Activated T-cell treated with anti-CD3 and anti-CD28 coated beads, Interleukin-2, amount 50 U/mL, for 1 hour (primary cell): ENCODE data around the gene KIRREL1.

Source experiments
- DNase-seq: peaks from one replicate; pipeline ENCODE4 v3.0.0-alpha.2; 2020

Gene KIRREL1

DNA sequence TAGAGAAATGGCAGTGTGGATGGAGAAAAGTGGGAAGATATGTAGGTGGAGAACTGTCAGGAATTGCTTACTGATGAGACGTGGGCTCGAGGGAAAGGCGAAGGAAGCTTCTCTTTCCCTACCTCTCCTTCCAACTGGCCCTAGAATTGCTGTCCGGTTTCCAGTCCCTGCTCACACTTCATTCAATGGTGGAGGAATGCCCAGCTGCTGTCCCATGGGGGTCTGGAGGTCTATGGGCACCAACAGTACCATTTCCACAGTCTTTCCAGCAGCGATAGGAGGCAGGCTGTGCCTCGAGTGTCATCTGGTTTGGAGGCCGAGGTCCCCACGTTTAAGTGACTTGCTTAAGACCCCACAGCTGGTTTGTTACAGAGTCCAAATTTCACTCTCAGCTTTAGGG, 155.7 kb downstream of the KIRREL1 start:
- DNase-seq = peak; percentile 22
